PC-3 (cell line): ENCODE data around the gene GNPTG. TPM values are rescaled to one million over a fixed set of nuclear protein-coding genes. Genes with fewer than 3 reads are reported as not detected.

Experiments
- ATAC-seq: fragments of 200-7000 bp; cut with Tn5 transposase; 2 replicates; pipeline ENCODE4 v1.9.1; 2020; ENCODE audit warnings: mild to moderate bottlenecking, moderate library complexity
- BruUV-seq: library from RNA; stranded (reverse); fragments of 400-500 nt; replicated peaks from 2 replicates; lab custom pipeline; 2021; lab: Mats Ljungman, UMichigan
- CTCF ChIA-PET: fragments of 300-600 bp; sonication (Branson Sonifier 250); formaldehyde crosslinking; loops from one replicate; lab custom pipeline; 2022; ENCODE audit warnings: antibody characterized with exemption; lab: Charles Lee
- POLR2A ChIA-PET: fragments of 300-600 bp; sonication (Branson Sonifier 250); formaldehyde crosslinking; loops from one replicate; lab custom pipeline; 2022; ENCODE audit warnings: antibody characterized with exemption; ENCODE audit not compliant: unreplicated experiment; lab: Charles Lee
- DNase-seq: peaks from one replicate; pipeline ENCODE4 v3.0.0-alpha.2; 2015
- H2AFZ ChIP-seq: fragments of 300-600 bp; sonication (generic); 2 replicates; pipeline ENCODE4 v1.6.0; 2016; ENCODE audit warnings: antibody characterized with exemption, low read length
- H3F3A ChIP-seq: fragments of 300-600 bp; sonication (generic); one replicate; pipeline ENCODE4 v1.6.0; 2017; ENCODE audit warnings: antibody characterized with exemption, low read length, control low read depth, mild to moderate bottlenecking; ENCODE audit not compliant: unreplicated experiment
- H3K27ac ChIP-seq: fragments of 300-600 bp; sonication (generic); 2 replicates; pipeline ENCODE4 v1.5.1; 2016; ENCODE audit warnings: mild to moderate bottlenecking, low read length
- H3K27me3 ChIP-seq: fragments of 300-600 bp; sonication (generic); 2 replicates; pipeline ENCODE4 v1.6.1; 2016; ENCODE audit warnings: low read length, mixed read lengths
- H3K36me3 ChIP-seq: fragments of 300-600 bp; sonication (generic); 2 replicates; pipeline ENCODE4 v1.6.1; 2016; ENCODE audit warnings: low read depth, mixed run types, low read length, mixed read lengths
- H3K4me1 ChIP-seq: fragments of 300-600 bp; sonication (generic); 2 replicates; pipeline ENCODE4 v1.5.1; 2016; ENCODE audit warnings: low read length; ENCODE audit not compliant: insufficient read depth
- H3K4me2 ChIP-seq: fragments of 300-600 bp; sonication (generic); 2 replicates; pipeline ENCODE4 v1.6.0; 2016; ENCODE audit warnings: low read length
- H3K4me3 ChIP-seq: fragments of 300-600 bp; sonication (generic); 2 replicates; pipeline ENCODE4 v1.5.1; 2016; ENCODE audit warnings: mild to moderate bottlenecking, low read length, mixed read lengths
- H3K79me2 ChIP-seq: fragments of 300-600 bp; sonication (generic); 2 replicates; pipeline ENCODE4 v1.6.1; 2017; ENCODE audit warnings: low read length, mixed read lengths
- H3K9ac ChIP-seq: fragments of 300-600 bp; sonication (generic); 2 replicates; pipeline ENCODE4 v1.6.0; 2016; ENCODE audit warnings: mild to moderate bottlenecking, low read length
- H3K9me2 ChIP-seq: fragments of 300-600 bp; sonication (generic); replicated peaks from 2 replicates; pipeline ENCODE4 v1.6.1; 2016; ENCODE audit warnings: mixed run types, low read length, mixed read lengths
- H3K9me3 ChIP-seq: fragments of 300-600 bp; sonication (generic); 2 replicates; pipeline ENCODE4 v1.6.1; 2016; ENCODE audit warnings: low read length, mixed read lengths
- H4K20me1 ChIP-seq: fragments of 300-600 bp; sonication (generic); 2 replicates; pipeline ENCODE4 v1.6.1; 2016; ENCODE audit warnings: low read length, mixed read lengths
- CTCF ChIP-seq: fragments of 300-600 bp; sonication (generic); conservative IDR thresholded peaks from 2 replicates; pipeline ENCODE4 v1.5.1; 2017; ENCODE audit warnings: antibody characterized with exemption, low read depth, mild to moderate bottlenecking, low read length
- EZH2 ChIP-seq: fragments of 300-600 bp; sonication (generic); IDR thresholded peaks from one replicate; pipeline ENCODE4 v1.6.1; 2017; ENCODE audit warnings: antibody characterized with exemption, mild to moderate bottlenecking, low read length; ENCODE audit not compliant: unreplicated experiment
- EZH2phosphoT487 ChIP-seq: fragments of 300-600 bp; sonication (generic); IDR thresholded peaks from 2 replicates; pipeline ENCODE4 v1.6.1; 2018; ENCODE audit warnings: mild to moderate bottlenecking, antibody characterized with exemption, low read length, borderline replicate concordance
- intact Hi-C: fragments of 100-400 bp; cut with micrococcal nuclease; formaldehyde crosslinking; loops from 2 replicates; pipeline ENCODE4 v1.9.0; 2023
- total RNA-seq: library from RNA; depleted of rRNA; stranded (reverse); fragments of >200 nt; gene quantifications from 2 replicates; pipeline ENCODE4 v1.2.3, GENCODE V29; 2014

Gene GNPTG
- total RNA-seq, 1 experiment from 2014 or later: 36.3 TPM

GRCh38 chr16:1383556-1383955 is 31.8 kb downstream of the GNPTG start:
- intact Hi-C loops: no loop called here
- H3F3A ChIP-seq: no peaks in the 10 kb centered on the region
- H3K79me2 ChIP-seq: peaks cover 8% of the 10 kb centered on the region
- H3K9me2 ChIP-seq: no peaks in the 10 kb centered on the region
- H3K27me3 ChIP-seq: no peaks in the 10 kb centered on the region
- H3K4me1 ChIP-seq: peaks cover 6% of the 10 kb centered on the region
- no peak overlapping the region for H3K4me2 ChIP-seq
- no peak overlapping the region for H3K9ac ChIP-seq
- no peak overlapping the region for H3K27ac ChIP-seq
- ATAC-seq (no peak), DNase-seq (no peak)
- BruUV-seq: no TSS peak
- H3K9me3 ChIP-seq: no peaks in the 10 kb centered on the region
- ChIA-PET POLR2A (no interaction called here), CTCF (no interaction called here)
- TF ChIP-seq EZH2phosphoT487 (no peak), EZH2 (no peak), CTCF (no peak)
- no peaks in the 10 kb centered on the region for H3K36me3 ChIP-seq
- H2AFZ ChIP-seq: no peak overlapping the region
- no peaks in the 10 kb centered on the region for H4K20me1 ChIP-seq
- no peak overlapping the region for H3K4me3 ChIP-seq

- ATAC-seq (no peak), DNase-seq (no peak)
- Histone ChIP-seq H3K27me3 (no peaks in the 10 kb centered on the region), H2AFZ (no peak overlapping the region), H3K9me3 (no peaks in the 10 kb centered on the region), H3F3A (no peaks in the 10 kb centered on the region), H4K20me1 (no peaks in the 10 kb centered on the region), H3K79me2 (no peaks in the 10 kb centered on the region), H3K4me3 (no peak overlapping the region), H3K36me3 (no peaks in the 10 kb centered on the region), H3K27ac (no peak overlapping the region), H3K9ac (no peak overlapping the region), H3K4me1 (peaks cover under 1% of the 10 kb centered on the region), H3K9me2 (no peaks in the 10 kb centered on the region), H3K4me2 (no peak overlapping the region)
- ChIA-PET POLR2A (no interaction called here), CTCF (no interaction called here)
- BruUV-seq: no TSS peak
- TF ChIP-seq CTCF (no peak), EZH2 (no peak), EZH2phosphoT487 (no peak)
- intact Hi-C loops: no loop called here
These were observed 33.5 kb downstream of the GNPTG start for GRCh38 chr16:1385232-1385631.

- no peaks in the 10 kb centered on the region for H3K4me1 ChIP-seq
- H3K36me3 ChIP-seq: no peaks in the 10 kb centered on the region
- no peaks in the 10 kb centered on the region for H3K9me3 ChIP-seq
- no peak for DNase-seq
- no peak overlapping the region for H3K9ac ChIP-seq
- BruUV-seq: no TSS peak
- H4K20me1 ChIP-seq: no peaks in the 10 kb centered on the region
- H3K79me2 ChIP-seq: no peaks in the 10 kb centered on the region
- no peaks in the 10 kb centered on the region for H3F3A ChIP-seq
- H2AFZ ChIP-seq: no peak overlapping the region
- ChIA-PET CTCF (no interaction called here), POLR2A (no interaction called here)
- H3K4me3 ChIP-seq: no peak overlapping the region
- H3K27ac ChIP-seq: no peak overlapping the region
- H3K4me2 ChIP-seq: no peak overlapping the region
- H3K9me2 ChIP-seq: no peaks in the 10 kb centered on the region
- ATAC-seq: no peak
- intact Hi-C loops: no loop called here
- no peak for TF ChIP-seq EZH2
- TF ChIP-seq EZH2phosphoT487: no peak
- TF ChIP-seq CTCF: no peak
- H3K27me3 ChIP-seq: no peaks in the 10 kb centered on the region
These were observed 35.6 kb downstream of the GNPTG start for GRCh38 chr16:1387331-1387730.
